HEK293 (cell line): ENCODE measurements around the gene ITPR2.

ENCODE experiments used
- CTCF ChIA-PET: fragments of 350-600 bp; formaldehyde crosslinking; extraction: SDS; loops from one replicate; lab custom pipeline; 2021; ENCODE audit warnings: antibody characterized with exemption; lab: Yijun Ruan, JAX
- POLR2A ChIA-PET: fragments of 300-600 bp; formaldehyde crosslinking; extraction: SDS; loops from one replicate; lab custom pipeline; 2020; ENCODE audit warnings: antibody characterized with exemption, inconsistent platforms; lab: Yijun Ruan, JAX
- H3K27ac ChIP-seq: fragments of 200-500 bp; sonication (Bioruptor generic); 2 replicates; pipeline ENCODE4 v1.5.1; 2014; ENCODE audit warnings: low read depth, low read length, control low read depth, inconsistent platforms; ENCODE audit errors: extremely low read depth
- H3K36me3 ChIP-seq, 2 experiments: fragments of 200-500 bp in 1 of 2; sonication (Bioruptor generic) in 1 of 2; 1 replicate in 1 of 2; 2 replicates in 1 of 2; pipeline ENCODE4 v1.5.1; 2014 to 2017; ENCODE audit warnings: inconsistent platforms in 2 of 2, low read length in 2 of 2; ENCODE audit not compliant: control insufficient read depth in 2 of 2, insufficient read depth in 1 of 2
- H3K4me1 ChIP-seq: fragments of 200-500 bp; sonication (Bioruptor generic); 2 replicates; pipeline ENCODE4 v1.5.1; 2014; ENCODE audit warnings: mild to moderate bottlenecking, low read length, inconsistent platforms; ENCODE audit not compliant: control insufficient read depth, insufficient read depth
- H3K4me3 ChIP-seq: 2 replicates; pipeline ENCODE4 v1.5.1; 2011; ENCODE audit warnings: low read depth, mild to moderate bottlenecking, control low read depth, low read length, moderate library complexity
- H3K9me3 ChIP-seq: fragments of 200-500 bp; sonication (Bioruptor generic); 2 replicates; pipeline ENCODE4 v1.5.1; 2014; ENCODE audit warnings: low read depth, low read length, inconsistent platforms; ENCODE audit not compliant: control insufficient read depth, insufficient read depth
- SP7 ChIP-seq: fragments of 450-650 bp; formaldehyde crosslinking; IDR thresholded peaks from 2 replicates; pipeline ENCODE4 v1.5.1; 2016; ENCODE audit warnings: missing biosample characterization, missing genetic modification characterization
- ZBTB17 ChIP-seq: fragments of 450-650 bp; formaldehyde crosslinking; IDR thresholded peaks from 2 replicates; pipeline ENCODE4 v1.5.1; 2016; ENCODE audit warnings: missing biosample characterization, missing genetic modification characterization
- ZIC2 ChIP-seq: fragments of 450-650 bp; formaldehyde crosslinking; IDR thresholded peaks from 2 replicates; pipeline ENCODE4 v1.5.1; 2016; ENCODE audit warnings: missing biosample characterization, missing genetic modification characterization
- ZNF175 ChIP-seq: fragments of 450-650 bp; formaldehyde crosslinking; IDR thresholded peaks from 2 replicates; pipeline ENCODE4 v1.5.1; 2016; ENCODE audit warnings: missing biosample characterization, missing genetic modification characterization
- ZNF2 ChIP-seq: fragments of 450-650 bp; formaldehyde crosslinking; IDR thresholded peaks from 2 replicates; pipeline ENCODE4 v1.5.1; 2016; ENCODE audit warnings: missing biosample characterization, missing genetic modification characterization
- ZNF585B ChIP-seq: fragments of 450-650 bp; formaldehyde crosslinking; IDR thresholded peaks from 2 replicates; pipeline ENCODE4 v1.5.1; 2016; ENCODE audit warnings: missing biosample characterization, missing genetic modification characterization
- ZNF658 ChIP-seq: fragments of 450-650 bp; formaldehyde crosslinking; IDR thresholded peaks from 2 replicates; pipeline ENCODE4; 2016; ENCODE audit warnings: missing biosample characterization, missing genetic modification characterization
- TF ChIP-seq, protein P1 (sequence below): fragments of 450-650 bp; formaldehyde crosslinking; IDR thresholded peaks from 2 replicates; pipeline ENCODE4 v1.5.1; 2017; ENCODE audit warnings: missing biosample characterization, mild to moderate bottlenecking, missing genetic modification characterization, moderate library complexity
- TF ChIP-seq, protein P2 (sequence below): fragments of 450-650 bp; formaldehyde crosslinking; conservative IDR thresholded peaks from 2 replicates; pipeline ENCODE4 v1.5.1; 2016; ENCODE audit warnings: low read depth, missing biosample characterization, missing genetic modification characterization
- TF ChIP-seq, protein P3 (sequence below): sonication (generic); formaldehyde crosslinking; IDR thresholded peaks from 2 replicates; pipeline ENCODE4 v1.8.1; 2022; ENCODE audit warnings: mild to moderate bottlenecking, moderate library complexity, missing genetic modification reagents
- TF ChIP-seq, protein P4 (sequence below): fragments of 450-650 bp; formaldehyde crosslinking; IDR thresholded peaks from 2 replicates; pipeline ENCODE4 v1.5.1; 2017; ENCODE audit warnings: missing biosample characterization, missing genetic modification characterization
- TF ChIP-seq, protein P5 (sequence below): fragments of 450-650 bp; formaldehyde crosslinking; IDR thresholded peaks from 2 replicates; pipeline ENCODE4 v1.5.1; 2016; ENCODE audit warnings: missing biosample characterization, missing genetic modification characterization

The ITPR2 gene

DNA sequence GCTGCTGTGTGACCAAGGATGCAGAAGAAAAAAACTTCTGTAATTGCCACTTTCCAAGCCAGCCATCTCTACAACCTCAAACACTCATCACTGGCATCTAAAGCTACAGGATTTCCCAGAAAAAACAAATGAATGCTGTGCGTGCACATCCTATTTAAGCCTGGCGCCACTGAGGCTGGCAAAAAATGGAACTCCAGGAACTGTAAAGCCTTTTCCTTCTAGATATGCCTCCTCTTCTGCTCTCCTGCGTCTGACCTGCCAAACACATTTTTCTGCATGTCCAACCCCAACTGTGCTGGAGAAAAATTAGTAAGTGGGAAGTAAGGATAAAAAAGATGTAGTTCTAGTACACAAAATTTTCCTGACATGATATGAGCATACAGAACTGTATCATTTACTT lies 184.9 kb downstream of the ITPR2 start (continued):
- TF ChIP-seq, protein P1, sequence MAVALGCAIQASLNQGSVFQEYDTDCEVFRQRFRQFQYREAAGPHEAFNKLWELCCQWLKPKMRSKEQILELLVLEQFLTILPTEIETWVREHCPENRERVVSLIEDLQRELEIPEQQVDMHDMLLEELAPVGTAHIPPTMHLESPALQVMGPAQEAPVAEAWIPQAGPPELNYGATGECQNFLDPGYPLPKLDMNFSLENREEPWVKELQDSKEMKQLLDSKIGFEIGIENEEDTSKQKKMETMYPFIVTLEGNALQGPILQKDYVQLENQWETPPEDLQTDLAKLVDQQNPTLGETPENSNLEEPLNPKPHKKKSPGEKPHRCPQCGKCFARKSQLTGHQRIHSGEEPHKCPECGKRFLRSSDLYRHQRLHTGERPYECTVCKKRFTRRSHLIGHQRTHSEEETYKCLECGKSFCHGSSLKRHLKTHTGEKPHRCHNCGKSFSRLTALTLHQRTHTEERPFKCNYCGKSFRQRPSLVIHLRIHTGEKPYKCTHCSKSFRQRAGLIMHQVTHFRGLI (tag by site-specific recombination) = no peak
- TF ChIP-seq ZNF175 (tag by site-specific recombination) = no peak
- TF ChIP-seq, protein P2, sequence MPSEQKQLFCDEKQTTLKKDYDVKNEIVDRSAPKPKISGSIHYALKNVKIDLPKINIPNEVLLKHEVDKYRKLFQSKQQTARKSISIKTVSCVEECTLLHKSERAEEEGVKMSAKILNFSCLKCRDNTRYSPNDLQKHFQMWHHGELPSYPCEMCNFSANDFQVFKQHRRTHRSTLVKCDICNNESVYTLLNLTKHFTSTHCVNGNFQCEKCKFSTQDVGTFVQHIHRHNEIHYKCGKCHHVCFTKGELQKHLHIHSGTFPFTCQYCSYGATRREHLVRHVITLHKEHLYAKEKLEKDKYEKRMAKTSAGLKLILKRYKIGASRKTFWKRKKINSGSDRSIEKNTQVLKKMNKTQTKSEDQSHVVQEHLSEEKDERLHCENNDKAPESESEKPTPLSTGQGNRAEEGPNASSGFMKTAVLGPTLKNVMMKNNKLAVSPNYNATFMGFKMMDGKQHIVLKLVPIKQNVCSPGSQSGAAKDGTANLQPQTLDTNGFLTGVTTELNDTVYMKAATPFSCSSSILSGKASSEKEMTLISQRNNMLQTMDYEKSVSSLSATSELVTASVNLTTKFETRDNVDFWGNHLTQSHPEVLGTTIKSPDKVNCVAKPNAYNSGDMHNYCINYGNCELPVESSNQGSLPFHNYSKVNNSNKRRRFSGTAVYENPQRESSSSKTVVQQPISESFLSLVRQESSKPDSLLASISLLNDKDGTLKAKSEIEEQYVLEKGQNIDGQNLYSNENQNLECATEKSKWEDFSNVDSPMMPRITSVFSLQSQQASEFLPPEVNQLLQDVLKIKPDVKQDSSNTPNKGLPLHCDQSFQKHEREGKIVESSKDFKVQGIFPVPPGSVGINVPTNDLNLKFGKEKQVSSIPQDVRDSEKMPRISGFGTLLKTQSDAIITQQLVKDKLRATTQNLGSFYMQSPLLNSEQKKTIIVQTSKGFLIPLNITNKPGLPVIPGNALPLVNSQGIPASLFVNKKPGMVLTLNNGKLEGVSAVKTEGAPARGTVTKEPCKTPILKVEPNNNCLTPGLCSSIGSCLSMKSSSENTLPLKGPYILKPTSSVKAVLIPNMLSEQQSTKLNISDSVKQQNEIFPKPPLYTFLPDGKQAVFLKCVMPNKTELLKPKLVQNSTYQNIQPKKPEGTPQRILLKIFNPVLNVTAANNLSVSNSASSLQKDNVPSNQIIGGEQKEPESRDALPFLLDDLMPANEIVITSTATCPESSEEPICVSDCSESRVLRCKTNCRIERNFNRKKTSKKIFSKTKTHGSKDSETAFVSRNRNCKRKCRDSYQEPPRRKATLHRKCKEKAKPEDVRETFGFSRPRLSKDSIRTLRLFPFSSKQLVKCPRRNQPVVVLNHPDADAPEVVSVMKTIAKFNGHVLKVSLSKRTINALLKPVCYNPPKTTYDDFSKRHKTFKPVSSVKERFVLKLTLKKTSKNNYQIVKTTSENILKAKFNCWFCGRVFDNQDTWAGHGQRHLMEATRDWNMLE (tag by site-specific recombination) = no peak
- TF ChIP-seq, protein P3, sequence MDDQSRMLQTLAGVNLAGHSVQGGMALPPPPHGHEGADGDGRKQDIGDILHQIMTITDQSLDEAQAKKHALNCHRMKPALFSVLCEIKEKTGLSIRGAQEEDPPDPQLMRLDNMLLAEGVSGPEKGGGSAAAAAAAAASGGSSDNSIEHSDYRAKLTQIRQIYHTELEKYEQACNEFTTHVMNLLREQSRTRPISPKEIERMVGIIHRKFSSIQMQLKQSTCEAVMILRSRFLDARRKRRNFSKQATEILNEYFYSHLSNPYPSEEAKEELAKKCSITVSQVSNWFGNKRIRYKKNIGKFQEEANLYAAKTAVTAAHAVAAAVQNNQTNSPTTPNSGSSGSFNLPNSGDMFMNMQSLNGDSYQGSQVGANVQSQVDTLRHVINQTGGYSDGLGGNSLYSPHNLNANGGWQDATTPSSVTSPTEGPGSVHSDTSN (CRISPR knock-in tag) = no peak
- no peak for TF ChIP-seq SP7 (tag by site-specific recombination)
- TF ChIP-seq, protein P4, sequence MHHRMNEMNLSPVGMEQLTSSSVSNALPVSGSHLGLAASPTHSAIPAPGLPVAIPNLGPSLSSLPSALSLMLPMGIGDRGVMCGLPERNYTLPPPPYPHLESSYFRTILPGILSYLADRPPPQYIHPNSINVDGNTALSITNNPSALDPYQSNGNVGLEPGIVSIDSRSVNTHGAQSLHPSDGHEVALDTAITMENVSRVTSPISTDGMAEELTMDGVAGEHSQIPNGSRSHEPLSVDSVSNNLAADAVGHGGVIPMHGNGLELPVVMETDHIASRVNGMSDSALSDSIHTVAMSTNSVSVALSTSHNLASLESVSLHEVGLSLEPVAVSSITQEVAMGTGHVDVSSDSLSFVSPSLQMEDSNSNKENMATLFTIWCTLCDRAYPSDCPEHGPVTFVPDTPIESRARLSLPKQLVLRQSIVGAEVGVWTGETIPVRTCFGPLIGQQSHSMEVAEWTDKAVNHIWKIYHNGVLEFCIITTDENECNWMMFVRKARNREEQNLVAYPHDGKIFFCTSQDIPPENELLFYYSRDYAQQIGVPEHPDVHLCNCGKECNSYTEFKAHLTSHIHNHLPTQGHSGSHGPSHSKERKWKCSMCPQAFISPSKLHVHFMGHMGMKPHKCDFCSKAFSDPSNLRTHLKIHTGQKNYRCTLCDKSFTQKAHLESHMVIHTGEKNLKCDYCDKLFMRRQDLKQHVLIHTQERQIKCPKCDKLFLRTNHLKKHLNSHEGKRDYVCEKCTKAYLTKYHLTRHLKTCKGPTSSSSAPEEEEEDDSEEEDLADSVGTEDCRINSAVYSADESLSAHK = no peak
- TF ChIP-seq ZNF585B (tag by site-specific recombination) = no peak
- TF ChIP-seq ZIC2 (tag by site-specific recombination) = no peak
- TF ChIP-seq, all 188 proteins: peak for 0

DNA sequence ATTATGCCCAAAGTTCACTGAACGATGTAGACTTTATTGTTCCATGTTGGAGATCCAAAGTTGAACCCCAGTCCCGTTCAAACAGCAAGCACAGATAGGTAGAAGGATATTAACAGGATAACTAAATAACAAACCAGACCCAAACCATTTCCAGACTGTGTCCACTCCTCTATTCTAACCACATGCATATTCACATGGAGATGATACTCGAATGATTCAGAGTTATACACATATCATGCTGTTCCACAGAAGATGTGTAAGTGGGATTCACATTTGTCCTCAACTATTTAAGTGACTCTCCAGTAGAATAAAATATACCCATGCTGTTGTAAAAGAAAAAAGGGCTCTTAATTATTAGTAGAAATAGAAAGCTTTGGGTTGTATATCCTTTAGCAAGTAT lies 185.9 kb downstream of the ITPR2 start:
- Histone ChIP-seq H3K36me3 (no peaks in the 10 kb centered on the region), H3K4me1 (no peaks in the 10 kb centered on the region)
- TF ChIP-seq ZNF2 (tag by site-specific recombination) (no peak), ZIC2 (tag by site-specific recombination) (no peak), ZBTB17 (tag by site-specific recombination) (no peak), ZNF658 (tag by site-specific recombination) (no peak)
- TF ChIP-seq, protein P3 (CRISPR knock-in tag) = no peak
- TF ChIP-seq, protein P5, sequence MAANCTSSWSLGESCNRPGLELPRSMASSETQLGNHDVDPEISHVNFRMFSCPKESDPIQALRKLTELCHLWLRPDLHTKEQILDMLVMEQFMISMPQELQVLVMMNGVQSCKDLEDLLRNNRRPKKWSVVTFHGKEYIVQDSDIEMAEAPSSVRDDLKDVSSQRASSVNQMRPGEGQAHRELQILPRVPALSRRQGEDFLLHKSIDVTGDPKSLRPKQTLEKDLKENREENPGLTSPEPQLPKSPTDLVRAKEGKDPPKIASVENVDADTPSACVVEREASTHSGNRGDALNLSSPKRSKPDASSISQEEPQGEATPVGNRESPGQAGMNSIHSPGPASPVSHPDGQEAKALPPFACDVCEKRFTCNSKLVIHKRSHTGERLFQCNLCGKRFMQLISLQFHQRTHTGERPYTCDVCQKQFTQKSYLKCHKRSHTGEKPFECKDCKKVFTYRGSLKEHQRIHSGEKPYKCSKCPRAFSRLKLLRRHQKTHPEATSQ (tag by site-specific recombination) = no peak
- TF ChIP-seq, all 188 proteins: peak for 0
- H3K27ac ChIP-seq = no peak overlapping the region
- no peaks in the 10 kb centered on the region for H3K9me3 ChIP-seq
- CTCF ChIA-PET = interaction anchor here (0.7 to 1.1 kb wide), 4 partner anchors 14 to 529 kb away, joined by 3 read pairs; no protein-coding TSS in a partner anchor
- no peak overlapping the region for H3K4me3 ChIP-seq
- POLR2A ChIA-PET = no interaction called here
